ENCODE data around the gene CTSW.

DNA sequence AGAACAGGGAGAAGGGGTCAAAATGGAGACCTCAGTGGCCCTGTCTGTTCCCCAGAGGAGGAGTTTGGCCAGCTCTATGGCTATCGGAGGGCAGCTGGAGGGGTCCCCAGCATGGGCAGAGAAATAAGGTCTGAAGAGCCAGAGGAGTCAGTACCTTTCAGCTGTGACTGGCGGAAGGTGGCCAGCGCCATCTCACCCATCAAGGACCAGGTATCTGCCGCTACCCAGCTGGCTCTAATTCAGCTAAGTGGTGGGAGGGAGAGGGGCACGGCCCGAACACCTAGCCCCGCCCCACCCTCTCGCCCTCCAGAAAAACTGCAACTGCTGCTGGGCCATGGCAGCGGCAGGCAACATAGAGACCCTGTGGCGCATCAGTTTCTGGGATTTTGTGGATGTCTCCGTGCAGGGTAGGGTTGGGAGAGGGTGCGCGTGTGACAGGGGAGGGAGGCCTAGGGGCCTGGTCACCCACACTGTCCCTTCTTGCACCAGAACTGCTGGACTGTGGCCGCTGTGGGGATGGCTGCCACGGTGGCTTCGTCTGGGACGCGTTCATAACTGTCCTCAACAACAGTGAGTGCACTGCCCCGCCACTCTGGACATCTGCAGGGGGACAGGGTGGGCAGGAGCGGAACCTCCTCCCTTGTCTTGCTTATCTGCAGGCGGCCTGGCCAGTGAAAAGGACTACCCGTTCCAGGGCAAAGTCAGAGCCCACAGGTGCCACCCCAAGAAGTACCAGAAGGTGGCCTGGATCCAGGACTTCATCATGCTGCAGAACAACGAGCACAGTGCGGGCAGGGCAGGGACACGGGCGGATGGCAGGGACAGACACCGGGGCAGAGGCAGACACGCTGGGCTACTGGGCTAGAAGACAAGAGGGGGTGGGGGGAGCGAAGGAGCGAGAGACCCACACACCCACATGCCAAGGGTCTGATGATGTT is 2.8 kb downstream of the CTSW start:
- TF ChIP-seq, protein P1, sequence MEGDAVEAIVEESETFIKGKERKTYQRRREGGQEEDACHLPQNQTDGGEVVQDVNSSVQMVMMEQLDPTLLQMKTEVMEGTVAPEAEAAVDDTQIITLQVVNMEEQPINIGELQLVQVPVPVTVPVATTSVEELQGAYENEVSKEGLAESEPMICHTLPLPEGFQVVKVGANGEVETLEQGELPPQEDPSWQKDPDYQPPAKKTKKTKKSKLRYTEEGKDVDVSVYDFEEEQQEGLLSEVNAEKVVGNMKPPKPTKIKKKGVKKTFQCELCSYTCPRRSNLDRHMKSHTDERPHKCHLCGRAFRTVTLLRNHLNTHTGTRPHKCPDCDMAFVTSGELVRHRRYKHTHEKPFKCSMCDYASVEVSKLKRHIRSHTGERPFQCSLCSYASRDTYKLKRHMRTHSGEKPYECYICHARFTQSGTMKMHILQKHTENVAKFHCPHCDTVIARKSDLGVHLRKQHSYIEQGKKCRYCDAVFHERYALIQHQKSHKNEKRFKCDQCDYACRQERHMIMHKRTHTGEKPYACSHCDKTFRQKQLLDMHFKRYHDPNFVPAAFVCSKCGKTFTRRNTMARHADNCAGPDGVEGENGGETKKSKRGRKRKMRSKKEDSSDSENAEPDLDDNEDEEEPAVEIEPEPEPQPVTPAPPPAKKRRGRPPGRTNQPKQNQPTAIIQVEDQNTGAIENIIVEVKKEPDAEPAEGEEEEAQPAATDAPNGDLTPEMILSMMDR (IDR thresholded peaks at IDR 0.05), result no peak
- no peak for TF ChIP-seq POLR2A (IDR thresholded peaks at IDR 0.05)

Data from thyroid gland (tissue), 4 donors.